Renal cortical epithelial cell (primary cell): ENCODE measurements around the gene ACTN2. TPM values are rescaled to one million over a fixed set of nuclear protein-coding genes. Genes with fewer than 3 reads are reported as not detected.
"Not testable (repeated sequence)": the region's sequence is repeated elsewhere in the genome, so short reads cannot be mapped to it uniquely, and the experiment has no call there.

Source experiments
- DNase-seq: peaks from one replicate; pipeline ENCODE4 v3.0.0-alpha.2; 2011; ENCODE audit warnings: low read depth
- total RNA-seq: library from RNA; depleted of rRNA; stranded (reverse); fragments of >200 nt; gene quantifications from 2 replicates; pipeline ENCODE4 v1.2.3, GENCODE V29; 2014

ACTN2 gene
- 0.05 TPM in 1 of 2 replicates, not detected in the other for total RNA-seq

GRCh38 chr1:236685917-236686814, at the start of gene ACTN2:
ACTN2 (plus strand) TSS chr1:236686499; CDS start chr1:236686674, 175 bp downstream.
- DNase-seq = no peak

- no peak for DNase-seq
Measured at GRCh38 chr1:236638945-236639344, 47.4 kb upstream of the ACTN2 start.

- no peak for DNase-seq
Measured at GRCh38 chr1:236639686-236640085, 46.6 kb upstream of the ACTN2 start.

GRCh38 chr1:236642763-236643162, 43.5 kb upstream of the ACTN2 start:
- no peak for DNase-seq

- no peak for DNase-seq
Measured at GRCh38 chr1:236645016-236645680, 41.2 kb upstream of the ACTN2 start.

GRCh38 chr1:236654511-236654910, 31.8 kb upstream of the ACTN2 start:
- no peak for DNase-seq

DNA sequence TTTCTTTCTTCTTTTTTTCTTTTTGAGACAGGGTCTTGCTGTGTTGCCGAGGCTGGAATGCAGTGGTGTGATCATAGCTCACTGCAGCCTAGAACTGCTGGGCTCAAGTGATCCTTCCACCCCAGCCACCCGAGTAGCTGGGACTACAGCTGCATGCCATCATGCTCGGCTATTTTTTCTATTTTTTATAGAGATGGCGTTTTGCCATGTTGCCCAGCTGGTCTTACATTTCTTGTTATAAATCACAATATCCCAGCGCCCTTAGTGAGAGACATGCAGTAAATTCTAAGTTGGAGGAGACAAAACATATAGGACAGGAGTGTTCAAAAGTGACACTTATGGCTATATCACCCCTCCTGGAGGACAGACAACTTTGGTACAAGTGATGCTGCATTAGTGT, 31.3 kb upstream of the ACTN2 start:
- DNase-seq = no peak

DNA sequence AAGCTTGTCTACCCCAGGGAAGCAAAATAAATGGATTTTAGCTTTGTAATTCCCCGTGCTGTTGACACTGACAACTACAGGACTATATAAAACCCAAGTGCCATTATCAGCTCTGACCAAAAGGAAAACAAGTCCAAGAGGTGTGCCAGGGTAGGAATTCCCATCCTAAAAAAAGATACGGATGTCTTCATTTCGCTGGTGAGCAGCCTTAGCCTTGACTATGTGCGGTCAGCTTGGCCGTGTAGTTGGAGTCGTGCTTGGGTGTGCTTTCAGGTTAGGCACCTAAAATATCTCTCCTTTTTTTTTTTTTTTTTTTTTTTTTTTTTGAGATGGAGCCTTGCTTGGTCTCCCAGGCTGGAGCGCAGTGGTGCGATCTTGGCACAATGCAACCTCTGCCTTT, 28.9 kb upstream of the ACTN2 start:
- DNase-seq = no peak

- DNase-seq = no peak
Measured at GRCh38 chr1:236659792-236660587, 26.3 kb upstream of the ACTN2 start.

DNA sequence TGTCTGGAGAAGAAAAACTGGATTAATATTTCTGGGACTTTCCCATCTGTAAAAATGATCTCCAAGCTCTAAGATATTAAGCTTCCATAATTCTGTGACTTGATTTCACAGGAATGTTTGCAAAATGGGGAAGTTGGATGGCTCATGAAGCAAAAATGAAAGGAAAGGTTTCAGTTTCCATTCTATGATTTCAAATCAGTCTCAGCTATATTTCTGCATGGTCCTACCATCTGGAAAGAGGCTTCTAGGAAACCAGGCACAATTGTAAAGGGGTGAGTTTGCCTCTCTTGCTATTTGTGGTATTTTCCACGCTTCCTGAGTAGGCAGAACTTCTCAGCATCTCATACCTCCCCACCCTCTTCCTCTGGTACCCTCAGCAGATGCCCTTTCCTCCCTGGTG, 22.4 kb upstream of the ACTN2 start:
- no peak for DNase-seq

DNA sequence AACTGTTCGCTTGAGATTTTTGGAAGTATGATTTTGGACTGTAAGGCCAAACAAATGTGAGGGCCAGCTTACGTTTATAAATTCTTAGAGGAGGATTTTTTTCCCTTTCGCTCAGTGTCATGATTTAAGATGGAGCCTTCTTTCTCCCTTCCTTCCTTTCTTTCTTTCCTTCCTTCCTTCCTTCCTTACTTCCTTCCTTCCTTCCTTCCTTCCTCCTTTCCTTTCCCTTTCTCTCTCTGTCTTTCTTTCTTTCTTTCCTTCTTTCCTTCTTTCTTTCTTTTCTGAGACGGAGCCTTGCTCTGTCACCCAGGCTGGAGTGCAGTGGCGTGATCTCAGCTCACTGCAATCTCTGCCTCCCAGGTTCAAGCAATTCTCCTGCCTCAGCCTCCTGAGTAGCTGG, 17.4 kb upstream of the ACTN2 start:
- not testable (repeated sequence) for DNase-seq

DNA sequence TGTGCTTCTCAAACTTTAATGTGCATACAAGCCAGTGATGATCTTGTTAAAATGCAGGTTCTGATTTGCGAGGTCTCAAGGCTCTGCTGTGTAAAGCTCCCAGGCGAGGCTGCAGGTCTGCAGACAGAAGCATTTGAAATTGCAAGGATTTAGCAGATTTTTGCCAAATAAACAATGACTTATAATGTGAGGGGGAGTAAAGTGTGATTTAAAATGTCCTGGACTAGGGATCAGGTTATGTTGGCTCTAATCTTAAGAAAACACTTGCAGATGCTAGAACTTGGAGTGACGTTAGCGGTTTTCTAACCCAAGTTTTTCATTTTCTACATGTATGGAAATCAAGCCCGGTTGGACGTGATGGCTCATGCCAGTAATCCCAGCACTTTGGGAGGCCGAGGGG, 16.2 kb upstream of the ACTN2 start:
- DNase-seq = no peak

- no peak for DNase-seq
Measured at GRCh38 chr1:236673289-236673919, 12.9 kb upstream of the ACTN2 start.

- peak; percentile 48 for DNase-seq
Measured at GRCh38 chr1:236677641-236678235, 8.6 kb upstream of the ACTN2 start.

GRCh38 chr1:236681219-236681618, 5.1 kb upstream of the ACTN2 start:
- no peak for DNase-seq

GRCh38 chr1:236685205-236685916, 938 bp upstream of the ACTN2 start:
- no peak for DNase-seq

DNA sequence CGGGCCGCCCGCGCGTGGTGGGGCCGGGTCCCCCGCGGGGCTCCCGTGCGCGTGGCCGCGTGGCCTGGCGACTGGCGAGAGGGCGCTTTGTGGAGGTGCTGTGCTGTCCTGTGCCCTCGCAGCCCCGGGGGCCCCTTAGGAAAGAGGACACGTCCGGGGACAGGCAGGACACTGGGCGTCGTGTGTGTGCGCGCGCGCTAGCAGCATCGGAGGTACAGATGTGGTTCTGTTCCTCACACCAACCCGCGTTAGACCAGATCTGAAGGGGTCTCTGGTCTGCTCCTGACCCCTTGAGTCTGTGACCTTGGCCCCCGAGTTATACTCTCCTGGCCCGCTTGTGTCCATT, 489 bp downstream of the ACTN2 start:
- DNase-seq = no peak

- DNase-seq = no peak
Measured at GRCh38 chr1:236687273-236687672, 974 bp downstream of the ACTN2 start.

GRCh38 chr1:236688705-236689104, 2.4 kb downstream of the ACTN2 start:
- no peak for DNase-seq

DNA sequence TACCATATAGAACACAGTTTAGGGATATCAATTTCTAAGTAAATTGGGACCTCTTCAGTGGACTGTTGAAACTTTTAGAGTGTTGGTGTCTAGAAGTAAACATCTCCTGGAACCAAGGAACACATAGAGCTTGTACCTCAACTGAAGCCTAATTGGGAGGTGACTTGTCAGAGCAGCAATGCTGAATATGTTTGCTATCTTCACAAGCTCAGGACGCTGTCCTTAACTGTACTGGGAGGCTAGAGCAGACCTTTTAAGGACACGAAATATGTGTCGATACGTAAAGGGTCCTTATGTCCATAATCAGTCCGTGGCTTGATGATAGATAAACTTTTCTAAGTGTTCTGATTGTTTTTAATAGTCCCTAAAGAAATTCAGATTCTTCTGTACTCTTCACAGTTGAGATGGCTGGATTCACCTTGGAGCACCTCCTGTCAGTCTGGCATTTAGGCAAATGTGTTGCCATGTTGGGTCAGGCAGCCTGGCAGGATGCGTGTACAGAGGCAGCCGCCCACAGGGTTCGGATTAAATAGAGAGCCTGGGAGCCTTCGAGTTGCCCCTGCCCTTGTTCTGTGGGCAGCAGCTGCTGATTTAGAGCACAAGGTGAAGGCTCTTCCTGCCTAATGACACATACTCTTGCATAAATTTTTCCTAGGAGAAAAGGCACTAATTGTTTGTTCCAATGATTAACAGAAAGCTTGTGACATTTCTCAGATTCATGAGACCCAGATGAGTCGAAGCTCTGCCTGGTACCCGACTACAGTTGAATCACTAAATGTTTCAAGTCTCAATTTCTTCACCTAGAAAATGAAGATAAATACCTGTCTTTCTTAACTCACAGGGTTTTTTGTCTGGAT, 3.6 kb downstream of the ACTN2 start:
- DNase-seq = peak; percentile 92
